Mammary epithelial cell (primary cell): ENCODE measurements around the gene SULT4A1.

Experiments
- CTCF ChIP-seq, 2 donors: IDR thresholded peaks in 1 of 2; conservative IDR thresholded peaks in 1 of 2; 2 replicates each; pipeline ENCODE4 v1.5.1; 2011 to 2012; ENCODE audit warnings: inconsistent platforms in 2 of 2, low read length in 2 of 2, mild to moderate bottlenecking in 2 of 2, control low read depth in 1 of 2, low read depth in 1 of 2; ENCODE audit not compliant: insufficient read depth in 1 of 2; ENCODE audit errors: extremely low read depth in 1 of 2
- EZH2 ChIP-seq: IDR thresholded peaks from 2 replicates; pipeline ENCODE4 v1.6.1; 2012; ENCODE audit warnings: low read length, inconsistent platforms, borderline replicate concordance

GRCh38 chr22:43890901-43891331 is 28.6 kb upstream of the SULT4A1 start:
- TF ChIP-seq CTCF (conservative IDR thresholded peaks at IDR 0.05 in 1 of 2, IDR thresholded peaks at IDR 0.05 in 1 of 2; ENCODE audit: extremely low read depth in 1 of 2, insufficient read depth in 1 of 2, low read depth in 1 of 2, low read length in 2 of 2) (no peak), EZH2 (no peak)
